GM12878 (cell line): Measurements from ENCODE around the gene RAB32. TPM values are rescaled to one million over a fixed set of nuclear protein-coding genes. Genes with fewer than 3 reads are reported as not detected.

Experiments used
- ATAC-seq: fragments of 200-7000 bp; cut with Tn5 transposase; 3 replicates; pipeline ENCODE4 v1.9.1; 2020; ENCODE audit warnings: mild to moderate bottlenecking, moderate library complexity
- BruUV-seq: library from RNA; stranded (reverse); fragments of 400-500 nt; replicated peaks from 2 replicates; lab custom pipeline; 2021; lab: Mats Ljungman, UMichigan
- CTCF ChIA-PET: fragments of 300-600 bp; sonication (Branson Sonifier 250); formaldehyde crosslinking; extraction: SDS; loops from one replicate; lab custom pipeline; 2021; ENCODE audit warnings: inconsistent platforms; lab: Yijun Ruan, JAX
- POLR2A ChIA-PET: fragments of 350-600 bp; formaldehyde crosslinking; extraction: SDS; loops from one replicate; lab custom pipeline; 2021; ENCODE audit warnings: inconsistent platforms; lab: Charles Lee
- RAD21 ChIA-PET: fragments of 300-600 bp; sonication (Branson Sonifier 250); formaldehyde crosslinking; loops from one replicate; lab custom pipeline; 2023; ENCODE audit warnings: antibody characterized with exemption; ENCODE audit not compliant: unreplicated experiment; lab: Charles Lee
- SMC1A ChIA-PET: fragments of 300-600 bp; sonication (Branson Sonifier 250); formaldehyde crosslinking; loops from one replicate; lab custom pipeline; 2023; ENCODE audit not compliant: unreplicated experiment, uncharacterized antibody; lab: Charles Lee
- DNase-seq: peaks from one replicate; pipeline ENCODE4 v3.0.0-alpha.2; 2011; ENCODE audit warnings: low read depth, low spot score
- FAIRE-seq: peaks from 3 replicates; lab custom pipeline; 2011; peaks lifted over from hg19 to GRCh38; lab: Jason Lieb, UNC
- H2AFZ ChIP-seq: 2 replicates; pipeline ENCODE4 v1.6.0; 2011; ENCODE audit warnings: low read depth, low read length, control low read depth; ENCODE audit not compliant: control insufficient read depth
- H3K27ac ChIP-seq: 2 replicates; pipeline ENCODE4 v1.5.1; 2011; ENCODE audit warnings: control low read depth; ENCODE audit not compliant: control insufficient read depth, insufficient read depth
- H3K27me3 ChIP-seq, 2 experiments: replicated peaks in 1 of 2; 2 replicates each; pipeline versions ENCODE4 v1.6.0 to v1.6.1; 2011; ENCODE audit warnings: low read length in 1 of 2; ENCODE audit not compliant: control insufficient read depth in 2 of 2, insufficient read depth in 2 of 2
- H3K36me3 ChIP-seq, 2 experiments: 2 replicates each; pipeline ENCODE4 v1.5.1; 2011; ENCODE audit warnings: low read length in 1 of 2; ENCODE audit not compliant: control insufficient read depth in 2 of 2, insufficient read depth in 2 of 2
- H3K4me1 ChIP-seq: 2 replicates; pipeline ENCODE4 v1.6.1; 2011; ENCODE audit warnings: mild to moderate bottlenecking, low read length, moderate library complexity, mixed read lengths; ENCODE audit not compliant: control insufficient read depth, insufficient read depth
- H3K4me2 ChIP-seq: 2 replicates; pipeline ENCODE4 v1.6.0; 2011; ENCODE audit warnings: control low read depth; ENCODE audit not compliant: control insufficient read depth, insufficient read depth
- H3K4me3 ChIP-seq: fragments of 200-600 bp; sonication (generic); 2 replicates; pipeline ENCODE4 v1.5.1; 2016
- H3K79me2 ChIP-seq: 2 replicates; pipeline ENCODE4 v1.6.0; 2011; ENCODE audit warnings: low read length; ENCODE audit not compliant: control insufficient read depth, insufficient read depth
- H3K9ac ChIP-seq: 2 replicates; pipeline ENCODE4 v1.8.0; 2011; ENCODE audit warnings: low read length, control low read depth, mixed read lengths; ENCODE audit not compliant: control insufficient read depth, insufficient read depth
- H3K9me3 ChIP-seq: replicated peaks from 3 replicates; pipeline ENCODE4 v1.5.1; 2011; ENCODE audit warnings: mild to moderate bottlenecking, low read length; ENCODE audit not compliant: control insufficient read depth, insufficient read depth
- H4K20me1 ChIP-seq: 2 replicates; pipeline ENCODE4 v1.6.0; 2011; ENCODE audit not compliant: control insufficient read depth, insufficient read depth
- BCLAF1 ChIP-seq: fragments of 450-650 bp; IDR thresholded peaks from 2 replicates; pipeline ENCODE4 v1.6.1; 2017; ENCODE audit warnings: antibody characterized with exemption, mild to moderate bottlenecking, moderate library complexity
- CEBPZ ChIP-seq: fragments of 150-350 bp; IDR thresholded peaks from 2 replicates; pipeline ENCODE4 v1.6.1; 2016; ENCODE audit warnings: low read depth, low read length
- CTCF ChIP-seq, 3 experiments: IDR thresholded peaks in 2 of 3; conservative IDR thresholded peaks in 1 of 3; 2 replicates each; pipeline ENCODE4 v1.5.1; 2011; ENCODE audit warnings: low read depth in 3 of 3, low read length in 3 of 3, mild to moderate bottlenecking in 3 of 3, control low read depth in 2 of 3, moderate library complexity in 2 of 3, inconsistent platforms in 1 of 3, mixed read lengths in 1 of 3; ENCODE audit not compliant: control insufficient read depth in 2 of 3, insufficient read depth in 1 of 3; ENCODE audit errors: extremely low read depth in 1 of 3
- MEF2A ChIP-seq: IDR thresholded peaks from 2 replicates; pipeline ENCODE4 v1.6.1; 2011; ENCODE audit warnings: low read depth, mild to moderate bottlenecking, low read length, moderate library complexity; ENCODE audit not compliant: insufficient read depth
- MEF2B ChIP-seq: fragments of 450-650 bp; IDR thresholded peaks from 2 replicates; pipeline ENCODE4 v1.6.1; 2018; ENCODE audit warnings: mild to moderate bottlenecking, moderate library complexity; ENCODE audit not compliant: partially characterized antibody, poor library complexity, severe bottlenecking
- NFYA ChIP-seq: IDR thresholded peaks from 2 replicates; pipeline ENCODE4 v1.6.1; 2011; ENCODE audit warnings: low read depth, mild to moderate bottlenecking, low read length, improper control_type of control experiment, borderline replicate concordance
- NR2C1 ChIP-seq: fragments of 450-650 bp; IDR thresholded peaks from 2 replicates; pipeline ENCODE4 v1.6.1; 2017; ENCODE audit warnings: antibody characterized with exemption, mild to moderate bottlenecking, moderate library complexity
- PML ChIP-seq: IDR thresholded peaks from 2 replicates; pipeline ENCODE4 v1.6.1; 2012; ENCODE audit warnings: low read length, inconsistent platforms
- TCF3 ChIP-seq: IDR thresholded peaks from 2 replicates; pipeline ENCODE4 v1.6.1; 2012; ENCODE audit warnings: low read depth, mild to moderate bottlenecking, low read length, borderline replicate concordance; ENCODE audit not compliant: insufficient read depth
- ZBTB4 ChIP-seq: fragments of 450-650 bp; formaldehyde crosslinking; IDR thresholded peaks from 2 replicates; pipeline ENCODE4 v1.4.0; 2022; ENCODE audit warnings: mild to moderate bottlenecking, moderate library complexity
- WGBS: methylation state at CpG from one replicate; pipeline ENCODE4 v1.1.6; 2016; ENCODE audit warnings: low lambda C conversion rate; ENCODE audit not compliant: insufficient replicate concordance, insufficient coverage; ENCODE audit errors: missing lambda C conversion rate; 5-methylcytosine and 5-hydroxymethylcytosine counted together
- in situ Hi-C: fragments of 300-500 bp; cut with MboI; formaldehyde crosslinking; loops from 9 replicates; pipeline ENCODE4 v1.14.3; 2018; ENCODE audit warnings: mixed read lengths
- intact Hi-C: fragments of 100-400 bp; cut with micrococcal nuclease; formaldehyde crosslinking; loops from one replicate; pipeline ENCODE4 v1.14.2; 2022; ENCODE audit not compliant: unreplicated experiment
- polyA plus RNA-seq, 11 experiments: library from polyadenylated mRNA; depleted of rRNA in 4 of 11; unstranded in 6 of 11; stranded (reverse) in 5 of 11; fragments of >200 nt; fragmentation: Nextera tagmentation in 4 of 11; fragmentation: Illumina TruSeq in 1 of 11; extraction: Ambion mirVana in 4 of 11; extraction: Trizol in 1 of 11; gene quantifications; 1 replicate in 1 of 11; 2 replicates in 10 of 11; pipeline versions ENCODE4 v1.2.1 to v1.2.3, GENCODE V29; 2011 to 2016; ENCODE audit warnings: inconsistent platforms in 2 of 11, missing spikeins in 2 of 11, low read depth in 1 of 11
- total RNA-seq, 4 experiments: library from RNA; depleted of rRNA in 3 of 4; stranded (reverse); fragments of >200 nt in 3 of 4; fragmentation: Illumina TruSeq in 1 of 4; extraction: Trizol in 1 of 4; gene quantifications; 2 replicates each; pipeline versions ENCODE4 v1.2.1 to v1.2.3, GENCODE V29; 2013 to 2021

The RAB32 gene
- total and polyA plus RNA-seq, 10 of the 15 experiments (the other 5 are each of a cell fraction or from before 2014, with no cell fraction given) = 0.50 TPM; not detected in 9

- no peak for TF ChIP-seq CTCF (IDR thresholded peaks at IDR 0.05 in 2 of 3, conservative IDR thresholded peaks at IDR 0.05 in 1 of 3; ENCODE audit: control insufficient read depth in 2 of 3, extremely low read depth in 1 of 3, insufficient read depth in 1 of 3, low read depth in 3 of 3, low read length in 3 of 3)
- TF ChIP-seq, all 136 proteins: peak for 0
Observed at GRCh38 chr6:146581968-146582367, 38.3 kb downstream of the RAB32 start (continued).

GRCh38 chr6:146582857-146583256 is 39.2 kb downstream of the RAB32 start:
- POLR2A ChIA-PET = no interaction called here
- TF ChIP-seq ZBTB4 (CRISPR knock-in tag) (no peak), NFYA (no peak), PML (no peak), BCLAF1 (no peak), MEF2A (no peak), NR2C1 (no peak), MEF2B (no peak), TCF3 (no peak), CEBPZ (no peak)

More at GRCh38 chr6:146582857-146583256, 39.2 kb downstream of the RAB32 start:
- Histone ChIP-seq H3K4me1 (no peaks in the 10 kb centered on the region), H3K9ac (no peak overlapping the region), H3K36me3 (no peaks in the 10 kb centered on the region), H2AFZ (no peak overlapping the region), H3K4me2 (no peak overlapping the region), H3K9me3 (no peaks in the 10 kb centered on the region), H3K79me2 (no peaks in the 10 kb centered on the region), H3K27ac (no peak overlapping the region), H3K27me3 (no peaks in the 10 kb centered on the region), H4K20me1 (no peaks in the 10 kb centered on the region; the same call in 1 of the 2 replicates), H3K4me3 (no peak overlapping the region)
- BruUV-seq = no TSS peak
- ChIA-PET CTCF (no interaction called here), RAD21 (no interaction called here), SMC1A (interaction anchor here (0.9 kb wide), 1 partner anchor 36 kb away, joined by 3 read pairs; no protein-coding TSS in a partner anchor)
- in situ Hi-C loops = no loop called here
- FAIRE-seq (no peak), DNase-seq (no peak), ATAC-seq (no peak)
- intact Hi-C loops = no loop called here
- 21% methylated on average over 5 of the region's 5 CpGs for WGBS
